IMR-90 (cell line): ENCODE measurements around the gene STK25. TPM values are rescaled to one million over a fixed set of nuclear protein-coding genes. Genes with fewer than 3 reads are reported as not detected.

Experiments used
- ATAC-seq: fragments of 200-7000 bp; cut with Tn5 transposase; 2 replicates; pipeline ENCODE4 v1.9.1; 2020; ENCODE audit warnings: low read depth, mild to moderate bottlenecking, moderate library complexity
- BruUV-seq: library from RNA; stranded (reverse); fragments of 400-500 nt; replicated peaks from 2 replicates; lab custom pipeline; 2021; lab: Mats Ljungman, UMichigan
- CTCF ChIA-PET: fragments of 300-600 bp; formaldehyde crosslinking; extraction: SDS; loops from one replicate; lab custom pipeline; 2021; ENCODE audit warnings: antibody characterized with exemption; lab: Yijun Ruan, JAX
- POLR2A ChIA-PET: fragments of 300-600 bp; sonication (Branson Sonifier 250); formaldehyde crosslinking; loops from one replicate; lab custom pipeline; 2022; ENCODE audit warnings: antibody characterized with exemption; ENCODE audit not compliant: unreplicated experiment; lab: Charles Lee
- DNase-seq: peaks from one replicate; pipeline ENCODE4 v3.0.0; 2013
- H2AFZ ChIP-seq: replicated peaks from 2 replicates; pipeline ENCODE3; 2013; ENCODE audit warnings: low read length, mild to moderate bottlenecking; ENCODE audit not compliant: poor library complexity
- H2AK5ac ChIP-seq: 2 replicates; pipeline ENCODE4 v1.6.1; 2013; ENCODE audit warnings: low read depth, low read length, inconsistent platforms
- H2AK9ac ChIP-seq: replicated peaks from 2 replicates; pipeline ENCODE3; 2013; ENCODE audit warnings: mild to moderate bottlenecking, low read depth, low read length, moderate library complexity; ENCODE audit not compliant: poor library complexity
- H2BK120ac ChIP-seq: 2 replicates; pipeline ENCODE4 v1.6.1; 2013; ENCODE audit warnings: low read depth, low read length, inconsistent platforms
- H2BK15ac ChIP-seq: 3 replicates; pipeline ENCODE4 v1.6.1; 2013; ENCODE audit warnings: low read depth, low read length, inconsistent platforms
- H2BK20ac ChIP-seq: 2 replicates; pipeline ENCODE4 v1.6.1; 2013; ENCODE audit warnings: low read depth, mild to moderate bottlenecking, inconsistent platforms, low read length, moderate library complexity
- H2BK5ac ChIP-seq: 2 replicates; pipeline ENCODE4 v1.6.1; 2013; ENCODE audit warnings: mild to moderate bottlenecking, low read depth, low read length, inconsistent platforms; ENCODE audit not compliant: poor library complexity, severe bottlenecking
- H3K14ac ChIP-seq: replicated peaks from 2 replicates; pipeline ENCODE4 v1.6.1; 2013; ENCODE audit warnings: low read depth, low read length, inconsistent platforms
- H3K18ac ChIP-seq: 2 replicates; pipeline ENCODE4 v1.6.1; 2013; ENCODE audit warnings: low read depth, low read length, control low read depth
- H3K23ac ChIP-seq: 2 replicates; pipeline ENCODE4 v1.6.1; 2013; ENCODE audit warnings: low read depth, low read length, inconsistent platforms
- H3K27ac ChIP-seq: 2 replicates; pipeline ENCODE4 v1.5.1; 2013; ENCODE audit warnings: mild to moderate bottlenecking, control low read depth, low read length; ENCODE audit not compliant: insufficient read depth
- H3K27me3 ChIP-seq: 2 replicates; pipeline ENCODE4 v1.6.1; 2013; ENCODE audit warnings: low read length; ENCODE audit not compliant: control insufficient read depth, insufficient read depth
- H3K36me3 ChIP-seq: 2 replicates; pipeline ENCODE4 v1.6.1; 2013; ENCODE audit warnings: low read length, mixed read lengths; ENCODE audit not compliant: control insufficient read depth, insufficient read depth
- H3K4ac ChIP-seq: 2 replicates; pipeline ENCODE4 v1.6.1; 2013; ENCODE audit warnings: low read depth, low read length, inconsistent platforms
- H3K4me1 ChIP-seq: 2 replicates; pipeline ENCODE4 v1.6.1; 2013; ENCODE audit warnings: low read length, mixed read lengths; ENCODE audit not compliant: control insufficient read depth, insufficient read depth
- H3K4me2 ChIP-seq: 2 replicates; pipeline ENCODE4 v1.6.1; 2013; ENCODE audit warnings: low read depth, mild to moderate bottlenecking, control low read depth, low read length, moderate library complexity
- H3K4me3 ChIP-seq: 2 replicates; pipeline ENCODE4 v1.5.1; 2013; ENCODE audit warnings: low read depth, mild to moderate bottlenecking, control low read depth, low read length, moderate library complexity; ENCODE audit not compliant: insufficient read depth
- H3K56ac ChIP-seq: 2 replicates; pipeline ENCODE4 v1.6.1; 2013; ENCODE audit warnings: low read length, inconsistent platforms; ENCODE audit not compliant: insufficient read depth; ENCODE audit errors: extremely low read depth
- H3K79me1 ChIP-seq, 2 experiments: 2 replicates each; pipeline ENCODE4 v1.6.1; 2013; ENCODE audit warnings: low read length in 2 of 2, inconsistent platforms in 1 of 2, low read depth in 1 of 2
- H3K9ac ChIP-seq: 2 replicates; pipeline ENCODE4 v1.6.1; 2013; ENCODE audit warnings: low read depth, low read length, control low read depth
- H3K9me1 ChIP-seq: 2 replicates; pipeline ENCODE4 v1.6.1; 2013; ENCODE audit warnings: low read length, inconsistent platforms; ENCODE audit not compliant: insufficient read depth
- H3K9me3 ChIP-seq: 2 replicates; pipeline ENCODE4 v1.6.1; 2013; ENCODE audit warnings: low read length; ENCODE audit not compliant: control insufficient read depth, insufficient read depth
- H4K20me1 ChIP-seq: 2 replicates; pipeline ENCODE4 v1.6.1; 2013; ENCODE audit warnings: low read length, inconsistent platforms; ENCODE audit not compliant: insufficient read depth
- H4K5ac ChIP-seq: 2 replicates; pipeline ENCODE4 v1.6.1; 2013; ENCODE audit warnings: mild to moderate bottlenecking, low read depth, low read length, control low read depth
- H4K8ac ChIP-seq, 2 experiments: 2 replicates each; pipeline ENCODE4 v1.6.1; 2013; ENCODE audit warnings: low read depth in 2 of 2, low read length in 2 of 2, control low read depth in 1 of 2, inconsistent platforms in 1 of 2
- H4K91ac ChIP-seq: 2 replicates; pipeline ENCODE4 v1.6.1; 2013; ENCODE audit warnings: low read depth, low read length, inconsistent platforms; ENCODE audit not compliant: insufficient read depth
- CHD1 ChIP-seq: IDR thresholded peaks from 2 replicates; pipeline ENCODE4 v1.6.1; 2012; ENCODE audit warnings: low read depth, low read length, improper control_type of control experiment
- FOS ChIP-seq: fragments of 150-350 bp; IDR thresholded peaks from 2 replicates; pipeline ENCODE4 v1.6.1; 2016; ENCODE audit warnings: low read depth, low read length
- MXI1 ChIP-seq: IDR thresholded peaks from 2 replicates; pipeline ENCODE4 v1.6.1; 2012; ENCODE audit warnings: low read depth, mild to moderate bottlenecking, low read length, moderate library complexity, borderline replicate concordance
- POLR2A ChIP-seq: IDR thresholded peaks from 2 replicates; pipeline ENCODE4 v1.6.1; 2012; ENCODE audit warnings: mild to moderate bottlenecking, low read depth, low read length
- RAD21 ChIP-seq: IDR thresholded peaks from 2 replicates; pipeline ENCODE4 v1.6.1; 2012; ENCODE audit warnings: low read length, improper control_type of control experiment
- RCOR1 ChIP-seq: IDR thresholded peaks from 2 replicates; pipeline ENCODE4 v1.6.1; 2012; ENCODE audit warnings: mild to moderate bottlenecking, low read length, improper control_type of control experiment; ENCODE audit not compliant: insufficient replicate concordance
- WGBS, 2 experiments: methylation state at CpG; one replicate each; pipeline versions ENCODE4 v1.1.5 to v1.1.7; 2013; ENCODE audit warnings: missing lambda C conversion rate in 2 of 2; ENCODE audit not compliant: insufficient read length in 1 of 2; ENCODE audit errors: extremely low coverage in 2 of 2; 5-methylcytosine and 5-hydroxymethylcytosine counted together
- dilution Hi-C: fragments of 300-500 bp; cut with HindIII; formaldehyde crosslinking; loops from one replicate; pipeline ENCODE4 v1.14.3; 2018; ENCODE audit warnings: low sequenced_read_pairs; ENCODE audit not compliant: unreplicated experiment
- in situ Hi-C: fragments of 300-500 bp; cut with MboI; formaldehyde crosslinking; loops from 3 replicates; pipeline ENCODE4 v1.14.3; 2019; ENCODE audit warnings: low sequenced_read_pairs, inconsistent platforms, mixed read lengths
- intact Hi-C: fragments of 100-400 bp; cut with micrococcal nuclease; formaldehyde crosslinking; loops from 2 replicates; pipeline ENCODE4 v1.10.0; 2022
- polyA plus RNA-seq, 3 experiments: library from polyadenylated mRNA; depleted of rRNA; stranded (reverse); fragments of >200 nt; gene quantifications; 2 replicates each; pipeline ENCODE4 v1.2.3, GENCODE V29; 2012; ENCODE audit warnings: low replicate concordance in 1 of 3
- total RNA-seq: library from RNA; depleted of rRNA; stranded (reverse); fragments of >200 nt; gene quantifications from 2 replicates; pipeline ENCODE4 v1.2.3, GENCODE V29; 2012
- TF ChIP-seq, protein P1 (sequence below): fragments of 150-350 bp; IDR thresholded peaks from 2 replicates; pipeline ENCODE4 v1.6.1; 2016; ENCODE audit warnings: low read depth, mild to moderate bottlenecking, low read length, moderate library complexity, borderline replicate concordance
- TF ChIP-seq, protein P2 (sequence below): conservative IDR thresholded peaks from 2 replicates; pipeline ENCODE4 v1.5.1; 2012; ENCODE audit warnings: mild to moderate bottlenecking, low read depth, low read length, improper control_type of control experiment

STK25 gene
- total and polyA plus RNA-seq, 2 of the 4 experiments (the other 2 are of a cell fraction): 258 to 392 TPM

DNA sequence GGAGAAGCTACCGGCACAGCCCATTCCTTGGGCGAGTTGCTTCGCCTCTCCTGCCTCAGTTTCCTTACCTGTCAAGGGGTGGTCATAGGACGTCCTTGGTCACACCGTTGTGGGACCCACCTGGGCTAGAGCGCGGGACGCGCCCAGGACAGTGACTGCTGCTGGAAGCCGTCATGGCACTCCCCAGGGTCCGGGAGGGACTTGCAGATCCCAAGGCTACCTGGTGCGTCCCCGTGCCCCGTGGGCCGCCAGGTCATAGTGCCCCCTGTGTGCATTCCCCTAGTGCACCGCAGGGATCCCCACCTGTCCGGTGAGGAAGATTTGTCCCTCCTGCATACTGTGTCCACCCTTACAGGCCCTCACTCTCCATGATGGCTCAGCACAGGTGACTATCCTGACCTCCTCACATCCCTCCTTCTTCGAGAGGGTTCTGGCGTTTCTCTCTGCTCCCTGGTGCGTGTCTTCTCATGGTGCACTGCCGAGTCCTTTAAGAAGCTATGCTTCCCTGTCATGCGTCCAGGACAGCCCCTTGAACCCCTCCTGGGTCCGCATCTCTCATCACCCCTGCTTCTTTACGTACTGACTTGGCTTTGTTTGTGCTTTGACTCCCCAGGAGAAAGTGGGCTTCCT lies 886 bp upstream of the STK25 start:
- TF ChIP-seq RCOR1 (no peak), RAD21 (no peak), POLR2A (no peak), FOS (no peak), CHD1 (no peak), MXI1 (no peak)
- TF ChIP-seq, protein P1, sequence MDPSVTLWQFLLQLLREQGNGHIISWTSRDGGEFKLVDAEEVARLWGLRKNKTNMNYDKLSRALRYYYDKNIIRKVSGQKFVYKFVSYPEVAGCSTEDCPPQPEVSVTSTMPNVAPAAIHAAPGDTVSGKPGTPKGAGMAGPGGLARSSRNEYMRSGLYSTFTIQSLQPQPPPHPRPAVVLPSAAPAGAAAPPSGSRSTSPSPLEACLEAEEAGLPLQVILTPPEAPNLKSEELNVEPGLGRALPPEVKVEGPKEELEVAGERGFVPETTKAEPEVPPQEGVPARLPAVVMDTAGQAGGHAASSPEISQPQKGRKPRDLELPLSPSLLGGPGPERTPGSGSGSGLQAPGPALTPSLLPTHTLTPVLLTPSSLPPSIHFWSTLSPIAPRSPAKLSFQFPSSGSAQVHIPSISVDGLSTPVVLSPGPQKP: no peak
- TF ChIP-seq, protein P2, sequence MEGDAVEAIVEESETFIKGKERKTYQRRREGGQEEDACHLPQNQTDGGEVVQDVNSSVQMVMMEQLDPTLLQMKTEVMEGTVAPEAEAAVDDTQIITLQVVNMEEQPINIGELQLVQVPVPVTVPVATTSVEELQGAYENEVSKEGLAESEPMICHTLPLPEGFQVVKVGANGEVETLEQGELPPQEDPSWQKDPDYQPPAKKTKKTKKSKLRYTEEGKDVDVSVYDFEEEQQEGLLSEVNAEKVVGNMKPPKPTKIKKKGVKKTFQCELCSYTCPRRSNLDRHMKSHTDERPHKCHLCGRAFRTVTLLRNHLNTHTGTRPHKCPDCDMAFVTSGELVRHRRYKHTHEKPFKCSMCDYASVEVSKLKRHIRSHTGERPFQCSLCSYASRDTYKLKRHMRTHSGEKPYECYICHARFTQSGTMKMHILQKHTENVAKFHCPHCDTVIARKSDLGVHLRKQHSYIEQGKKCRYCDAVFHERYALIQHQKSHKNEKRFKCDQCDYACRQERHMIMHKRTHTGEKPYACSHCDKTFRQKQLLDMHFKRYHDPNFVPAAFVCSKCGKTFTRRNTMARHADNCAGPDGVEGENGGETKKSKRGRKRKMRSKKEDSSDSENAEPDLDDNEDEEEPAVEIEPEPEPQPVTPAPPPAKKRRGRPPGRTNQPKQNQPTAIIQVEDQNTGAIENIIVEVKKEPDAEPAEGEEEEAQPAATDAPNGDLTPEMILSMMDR: no peak
- Histone ChIP-seq H3K56ac (peak overlapping the region; percentile 71), H2AK5ac (peak overlapping the region; percentile 98), H3K4ac (peak overlapping the region; percentile 98), H3K4me2 (peak overlapping the region; percentile 87), H4K8ac (peak overlapping the region; percentile 98 to 99), H3K4me1 (peaks cover 17% of the 10 kb centered on the region), H2BK15ac (peak overlapping the region; percentile 70; the same call in 2 of the 3 replicates), H4K20me1 (peaks cover 37% of the 10 kb centered on the region), H2BK20ac (no peak overlapping the region), H3K27ac (peak overlapping the region; percentile 77), H3K4me3 (peak overlapping the region; percentile 59), H3K36me3 (peaks cover under 1% of the 10 kb centered on the region; the same call in 1 of the 2 replicates), H3K23ac (peak overlapping the region; percentile 76), H2BK5ac (peak overlapping the region; percentile 70), H3K79me1 (peaks cover 11 to 47% of the 10 kb centered on the region in 2 experiments; a peak in 3 of 4 replicates), H4K91ac (peak overlapping the region; percentile 76), H3K18ac (peak overlapping the region; percentile 41; the same call in 1 of the 2 replicates), H2AFZ (peak overlapping the region; percentile 95), H3K9me1 (peaks cover 29% of the 10 kb centered on the region), H3K27me3 (no peaks in the 10 kb centered on the region), H4K5ac (peak overlapping the region; percentile 97), H2AK9ac (peak overlapping the region; percentile 99), H3K9ac (peak overlapping the region; percentile 70), H2BK120ac (peak overlapping the region; percentile 28; the same call in 1 of the 2 replicates), H3K14ac (peak overlapping the region; percentile 97), H3K9me3 (no peaks in the 10 kb centered on the region)
- ChIA-PET POLR2A (no interaction called here), CTCF (no interaction called here)
- dilution Hi-C loops (no loop called here), intact Hi-C loops (loop anchor here (2.0 to 5.0 kb wide), 3 partner anchors 128 to 237 kb away; partner anchors contain the start of genes ATG4B, FARP2 and THAP4), in situ Hi-C loops (no loop called here)
- ATAC-seq (no peak), DNase-seq (no peak)
- no TSS peak for BruUV-seq
- WGBS, 2 experiments: 19% methylated on average over 14 of the region's 24 CpGs; no CpG with 5 or more reads in 1 of the 2 experiments
